Fibroblast of pulmonary artery (primary cell): ENCODE results near the gene USP30.

Source experiments
- DNase-seq: peaks from one replicate; pipeline ENCODE4 v3.0.0-alpha.2; 2010; ENCODE audit warnings: low read depth
- H3K4me3 ChIP-seq: replicated peaks from 2 replicates; pipeline ENCODE4 v1.5.1; 2011; ENCODE audit warnings: low read depth, mild to moderate bottlenecking, control low read depth, low read length, moderate library complexity
- TF ChIP-seq, protein P1 (sequence below): IDR thresholded peaks from 2 replicates; pipeline ENCODE4 v1.5.1; 2011; ENCODE audit warnings: mild to moderate bottlenecking, control low read depth, low read length, inconsistent platforms; ENCODE audit errors: missing control alignments

Gene USP30

DNA sequence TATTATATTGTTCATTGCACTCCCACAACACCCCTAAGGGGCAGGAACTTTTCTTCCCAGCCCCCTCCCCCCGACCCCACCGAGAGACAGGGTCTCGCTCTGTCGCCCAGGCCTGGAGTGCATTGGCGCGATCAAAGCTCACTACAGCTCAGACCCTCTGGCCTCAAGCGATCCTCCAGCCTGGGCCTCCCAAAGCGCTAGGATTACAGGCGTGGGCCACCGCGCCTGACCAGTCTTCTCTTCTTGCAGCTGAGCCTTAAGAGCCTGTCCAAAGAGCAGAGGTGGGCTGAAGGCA lies 44.7 kb downstream of the USP30 start:
- TF ChIP-seq, protein P1, sequence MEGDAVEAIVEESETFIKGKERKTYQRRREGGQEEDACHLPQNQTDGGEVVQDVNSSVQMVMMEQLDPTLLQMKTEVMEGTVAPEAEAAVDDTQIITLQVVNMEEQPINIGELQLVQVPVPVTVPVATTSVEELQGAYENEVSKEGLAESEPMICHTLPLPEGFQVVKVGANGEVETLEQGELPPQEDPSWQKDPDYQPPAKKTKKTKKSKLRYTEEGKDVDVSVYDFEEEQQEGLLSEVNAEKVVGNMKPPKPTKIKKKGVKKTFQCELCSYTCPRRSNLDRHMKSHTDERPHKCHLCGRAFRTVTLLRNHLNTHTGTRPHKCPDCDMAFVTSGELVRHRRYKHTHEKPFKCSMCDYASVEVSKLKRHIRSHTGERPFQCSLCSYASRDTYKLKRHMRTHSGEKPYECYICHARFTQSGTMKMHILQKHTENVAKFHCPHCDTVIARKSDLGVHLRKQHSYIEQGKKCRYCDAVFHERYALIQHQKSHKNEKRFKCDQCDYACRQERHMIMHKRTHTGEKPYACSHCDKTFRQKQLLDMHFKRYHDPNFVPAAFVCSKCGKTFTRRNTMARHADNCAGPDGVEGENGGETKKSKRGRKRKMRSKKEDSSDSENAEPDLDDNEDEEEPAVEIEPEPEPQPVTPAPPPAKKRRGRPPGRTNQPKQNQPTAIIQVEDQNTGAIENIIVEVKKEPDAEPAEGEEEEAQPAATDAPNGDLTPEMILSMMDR: no peak
- peak overlapping the region; percentile 80 for H3K4me3 ChIP-seq

DNA sequence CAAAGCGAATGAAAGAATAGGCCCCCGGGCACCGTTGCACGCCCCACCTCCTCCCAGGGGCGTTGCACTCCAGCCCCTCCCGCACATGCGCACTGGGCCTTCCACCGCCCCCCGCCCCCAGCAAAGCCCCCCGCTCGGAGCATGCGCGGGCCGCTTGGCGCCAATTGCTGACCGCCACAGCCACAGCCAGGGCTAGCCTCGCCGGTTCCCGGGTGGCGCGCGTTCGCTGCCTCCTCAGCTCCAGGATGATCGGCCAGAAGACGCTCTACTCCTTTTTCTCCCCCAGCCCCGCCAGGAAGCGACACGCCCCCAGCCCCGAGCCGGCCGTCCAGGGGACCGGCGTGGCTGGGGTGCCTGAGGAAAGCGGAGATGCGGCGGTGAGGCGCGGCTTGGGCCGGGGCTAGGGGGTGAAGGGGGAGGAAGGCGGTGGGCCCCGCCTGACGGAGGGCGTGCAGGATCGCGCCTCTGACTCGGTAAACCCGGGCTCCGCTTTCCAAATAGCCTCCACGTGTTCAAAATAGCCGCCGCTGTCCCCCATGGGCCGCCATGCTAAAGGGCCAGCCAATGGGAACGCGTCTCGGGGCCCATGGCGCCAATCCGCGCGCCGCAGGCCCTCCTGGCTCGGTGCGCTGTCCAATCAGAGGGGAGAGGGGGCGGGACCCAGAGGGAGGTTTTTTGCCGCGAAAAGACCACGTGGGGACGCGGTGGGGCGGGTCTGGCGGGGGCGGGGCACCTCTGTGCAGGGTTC lies 45.2 kb downstream of the USP30 start, which contains the start of gene UNG:
UNG (plus strand) TSS at position 163 of the 748 bp plus-strand sequence; CDS start at position 246, 83 bp downstream.
- peak; percentile 95 for DNase-seq
- H3K4me3 ChIP-seq: peak within 1 kb of the TSS; percentile 80
- TF ChIP-seq, protein P1: no peak

More for the DNA sequence above, 44.7 kb downstream of the USP30 start:
- no peak for DNase-seq

DNA sequence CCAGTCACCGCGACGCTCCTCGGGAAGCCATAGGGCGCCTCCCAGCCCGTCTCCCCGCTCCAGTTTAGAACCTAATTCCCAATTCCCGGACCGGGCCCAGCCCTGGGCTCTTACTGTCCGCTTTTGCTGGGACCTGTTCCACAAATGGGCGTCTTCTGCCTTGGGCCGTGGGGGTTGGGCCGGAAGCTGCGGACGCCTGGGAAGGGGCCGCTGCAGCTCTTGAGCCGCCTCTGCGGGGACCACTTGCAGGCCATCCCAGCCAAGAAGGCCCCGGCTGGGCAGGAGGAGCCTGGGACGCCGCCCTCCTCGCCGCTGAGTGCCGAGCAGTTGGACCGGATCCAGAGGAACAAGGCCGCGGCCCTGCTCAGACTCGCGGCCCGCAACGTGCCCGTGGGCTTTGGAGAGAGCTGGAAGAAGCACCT lies 45.8 kb downstream of the USP30 start:
- TF ChIP-seq, protein P1: no peak
- H3K4me3 ChIP-seq: peak overlapping the region; percentile 80
- peak; percentile 76 for DNase-seq

DNA sequence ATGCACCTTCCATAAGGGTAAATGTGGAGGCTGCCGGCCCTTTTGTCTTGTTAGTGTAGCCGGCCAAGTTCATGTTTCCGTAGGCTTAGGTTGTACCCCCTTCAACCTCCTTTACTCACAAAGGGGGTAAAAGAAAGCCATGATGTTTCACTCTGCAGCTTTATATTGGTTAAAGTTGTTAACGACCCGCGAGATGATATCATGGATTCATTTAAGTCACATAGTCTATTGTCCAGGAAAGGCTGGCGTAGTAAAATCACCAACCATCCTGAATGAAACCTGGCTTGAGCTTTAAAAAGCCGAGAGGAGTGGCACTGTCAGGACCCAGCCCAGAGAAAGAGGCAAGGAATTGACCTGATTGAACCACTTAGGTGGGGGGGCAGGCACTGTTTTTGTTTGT lies 46.3 kb downstream of the USP30 start:
- H3K4me3 ChIP-seq: peak overlapping the region; percentile 80
- TF ChIP-seq, protein P1: no peak
- DNase-seq: peak; percentile 17

DNA sequence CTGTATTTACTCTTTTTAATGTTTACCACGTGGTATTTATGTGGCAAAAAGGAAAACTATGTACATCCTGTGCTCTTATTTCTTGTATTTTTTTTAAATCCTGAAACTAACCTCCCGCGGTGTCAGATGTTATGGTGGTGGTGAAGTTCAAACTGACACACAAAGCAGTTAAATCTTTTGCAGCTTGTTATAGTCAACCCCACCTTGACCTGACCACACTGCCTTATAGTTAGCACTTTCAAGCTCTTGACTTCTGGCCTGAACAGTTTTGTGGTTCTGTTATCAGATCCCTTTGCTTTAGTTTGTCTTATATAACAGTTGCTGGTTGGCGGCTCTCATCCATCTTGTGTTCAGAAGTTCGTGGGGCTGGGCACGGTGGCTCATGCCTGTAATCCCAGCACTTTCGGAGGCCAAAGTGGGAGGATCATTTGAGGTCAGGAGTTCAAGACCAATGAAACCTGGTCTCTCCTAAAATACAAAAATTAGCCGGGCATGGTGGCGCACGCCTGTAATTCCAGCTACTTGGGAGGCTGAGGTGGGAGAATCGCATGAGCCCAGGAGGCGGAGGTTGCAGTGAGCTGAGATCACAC lies 47.1 kb downstream of the USP30 start:
- TF ChIP-seq, protein P1: no peak
- no peak for DNase-seq
- H3K4me3 ChIP-seq: peak overlapping the region; percentile 80

DNA sequence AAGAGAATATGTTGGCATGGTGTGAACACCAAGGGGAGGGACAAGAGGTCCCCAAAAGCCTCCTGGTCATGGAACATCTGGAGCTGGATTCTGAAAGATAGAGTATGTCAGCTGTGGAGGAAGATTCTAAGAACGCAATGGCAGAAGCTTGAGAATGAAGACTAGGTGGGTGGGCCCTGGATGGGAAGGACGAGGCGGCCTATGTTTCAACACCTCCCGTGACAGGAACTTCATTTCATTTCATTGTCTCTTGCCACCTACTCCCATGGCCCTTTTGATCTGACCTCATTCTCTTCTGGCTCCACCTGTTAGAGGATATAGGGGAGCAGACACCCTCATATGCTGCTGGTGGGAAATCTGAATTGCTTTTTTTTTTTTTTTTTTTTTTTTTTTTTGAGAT lies 48.4 kb downstream of the USP30 start:
- no peak for DNase-seq
- TF ChIP-seq, protein P1: no peak
- no peak overlapping the region for H3K4me3 ChIP-seq
